ENCODE measurements around the gene AAR2. TPM values are rescaled to one million over a fixed set of nuclear protein-coding genes. Genes with fewer than 3 reads are reported as not detected.

The AAR2 gene
- polyA plus RNA-seq, 1 of the 3 experiments (the other 2 are of a cell fraction): 17.4 TPM

DNA sequence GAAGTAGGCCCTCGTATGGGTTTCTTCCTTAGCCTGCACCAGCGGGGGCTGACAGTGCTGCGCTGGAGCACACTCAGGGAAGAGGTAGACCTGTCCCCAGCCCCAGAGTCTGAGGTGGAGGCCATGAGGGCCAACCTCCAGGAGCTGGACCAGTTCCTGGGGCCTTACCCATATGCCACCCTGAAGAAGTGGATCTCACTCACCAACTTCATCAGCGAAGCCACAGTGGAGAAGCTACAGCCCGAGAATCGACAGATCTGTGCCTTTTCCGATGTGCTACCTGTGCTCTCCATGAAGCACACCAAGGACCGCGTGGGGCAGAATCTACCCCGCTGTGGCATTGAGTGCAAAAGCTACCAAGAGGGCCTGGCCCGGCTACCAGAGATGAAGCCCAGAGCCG, 3.8 kb downstream of the AAR2 start:
- no peak overlapping the region for H3K4me3 ChIP-seq (ENCODE audit: low read depth in 2 of 2, low read length in 1 of 2)
- 89% methylated on average over 7 of the region's 12 CpGs for WGBS (ENCODE audit: low lambda C conversion rate)
- CTCF ChIA-PET: interaction anchor here (2.4 kb wide), 1 partner anchor 37 kb away, joined by 9 read pairs; no protein-coding TSS in a partner anchor

More for the DNA sequence above, 3.8 kb downstream of the AAR2 start:
- Histone ChIP-seq H3K79me2 (ENCODE audit: insufficient read depth) (peaks cover 73% of the 10 kb centered on the region), H3K9ac (no peak overlapping the region), H3K9me3 (no peaks in the 10 kb centered on the region), H4K20me1 (ENCODE audit: insufficient read depth) (peaks cover 4% of the 10 kb centered on the region; the same call in 1 of the 2 replicates), H3K9me2 (no peaks in the 10 kb centered on the region), H3K27ac (ENCODE audit: low read depth in 2 of 2, low read length in 1 of 2) (no peak overlapping the region), H3F3A (replicated peaks; ENCODE audit: insufficient read depth) (no peaks in the 10 kb centered on the region), H3K4me2 (no peak overlapping the region), H3K27me3 (ENCODE audit: insufficient read depth) (no peaks in the 10 kb centered on the region), H3K36me3 (replicated peaks in 1 of 2; ENCODE audit: control insufficient read depth in 1 of 2, insufficient read depth in 2 of 2, low read length in 1 of 2) (peaks cover 22 to 47% of the 10 kb centered on the region in 2 experiments), H2AFZ (ENCODE audit: low read depth) (no peak overlapping the region), H3K4me1 (ENCODE audit: control insufficient read depth in 1 of 2, insufficient read depth in 2 of 2, low read depth in 1 of 2, low read length in 1 of 2) (peaks cover 5 to 10% of the 10 kb centered on the region in 2 experiments; a peak in 2 of 4 replicates)
- TF ChIP-seq TEAD4 (IDR thresholded peaks at IDR 0.05; ENCODE audit: borderline replicate concordance, insufficient read depth): no peak
- TF ChIP-seq, protein P1, sequence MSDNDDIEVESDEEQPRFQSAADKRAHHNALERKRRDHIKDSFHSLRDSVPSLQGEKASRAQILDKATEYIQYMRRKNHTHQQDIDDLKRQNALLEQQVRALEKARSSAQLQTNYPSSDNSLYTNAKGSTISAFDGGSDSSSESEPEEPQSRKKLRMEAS (IDR thresholded peaks at IDR 0.05; ENCODE audit: low read depth): no peak
- TF ChIP-seq JUND (IDR thresholded peaks at IDR 0.05): no peak
- no peak for TF ChIP-seq TAF1 (IDR thresholded peaks at IDR 0.05; ENCODE audit: borderline replicate concordance, low read depth, low read length)
- TF ChIP-seq FOSL2 (IDR thresholded peaks at IDR 0.05; ENCODE audit: borderline replicate concordance, low read depth): no peak
- TF ChIP-seq RCOR1 (IDR thresholded peaks at IDR 0.05; ENCODE audit: low read length): no peak
- TF ChIP-seq, protein P2, sequence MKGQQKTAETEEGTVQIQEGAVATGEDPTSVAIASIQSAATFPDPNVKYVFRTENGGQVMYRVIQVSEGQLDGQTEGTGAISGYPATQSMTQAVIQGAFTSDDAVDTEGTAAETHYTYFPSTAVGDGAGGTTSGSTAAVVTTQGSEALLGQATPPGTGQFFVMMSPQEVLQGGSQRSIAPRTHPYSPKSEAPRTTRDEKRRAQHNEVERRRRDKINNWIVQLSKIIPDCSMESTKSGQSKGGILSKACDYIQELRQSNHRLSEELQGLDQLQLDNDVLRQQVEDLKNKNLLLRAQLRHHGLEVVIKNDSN (IDR thresholded peaks at IDR 0.05; ENCODE audit: borderline replicate concordance, low read depth): no peak
- TF ChIP-seq MXI1 (IDR thresholded peaks at IDR 0.05; ENCODE audit: low read depth, low read length): no peak
- no peak for TF ChIP-seq SMC3 (IDR thresholded peaks at IDR 0.05; ENCODE audit: low read depth, low read length)
- TF ChIP-seq NFIC (IDR thresholded peaks at IDR 0.05; ENCODE audit: borderline replicate concordance): no peak
- TF ChIP-seq, protein P3, sequence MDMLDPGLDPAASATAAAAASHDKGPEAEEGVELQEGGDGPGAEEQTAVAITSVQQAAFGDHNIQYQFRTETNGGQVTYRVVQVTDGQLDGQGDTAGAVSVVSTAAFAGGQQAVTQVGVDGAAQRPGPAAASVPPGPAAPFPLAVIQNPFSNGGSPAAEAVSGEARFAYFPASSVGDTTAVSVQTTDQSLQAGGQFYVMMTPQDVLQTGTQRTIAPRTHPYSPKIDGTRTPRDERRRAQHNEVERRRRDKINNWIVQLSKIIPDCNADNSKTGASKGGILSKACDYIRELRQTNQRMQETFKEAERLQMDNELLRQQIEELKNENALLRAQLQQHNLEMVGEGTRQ (IDR thresholded peaks at IDR 0.05; ENCODE audit: borderline replicate concordance, low read depth, low read length): no peak
- no peak for TF ChIP-seq YY1 (IDR thresholded peaks at IDR 0.05; ENCODE audit: low read depth)
- TF ChIP-seq, protein P4, sequence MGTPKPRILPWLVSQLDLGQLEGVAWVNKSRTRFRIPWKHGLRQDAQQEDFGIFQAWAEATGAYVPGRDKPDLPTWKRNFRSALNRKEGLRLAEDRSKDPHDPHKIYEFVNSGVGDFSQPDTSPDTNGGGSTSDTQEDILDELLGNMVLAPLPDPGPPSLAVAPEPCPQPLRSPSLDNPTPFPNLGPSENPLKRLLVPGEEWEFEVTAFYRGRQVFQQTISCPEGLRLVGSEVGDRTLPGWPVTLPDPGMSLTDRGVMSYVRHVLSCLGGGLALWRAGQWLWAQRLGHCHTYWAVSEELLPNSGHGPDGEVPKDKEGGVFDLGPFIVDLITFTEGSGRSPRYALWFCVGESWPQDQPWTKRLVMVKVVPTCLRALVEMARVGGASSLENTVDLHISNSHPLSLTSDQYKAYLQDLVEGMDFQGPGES (IDR thresholded peaks at IDR 0.05; ENCODE audit: low read depth, low read length): no peak
- TF ChIP-seq POLR2AphosphoS5 (IDR thresholded peaks at IDR 0.05; ENCODE audit: low read depth, low read length): no peak
- no peak for TF ChIP-seq RFX5 (IDR thresholded peaks at IDR 0.05; ENCODE audit: low read length)
- no peak for TF ChIP-seq RAD21 (IDR thresholded peaks at IDR 0.05; ENCODE audit: low read length)
- TF ChIP-seq RXRA (IDR thresholded peaks at IDR 0.05; ENCODE audit: borderline replicate concordance, low read depth): no peak
- no peak for TF ChIP-seq EP300 (IDR thresholded peaks at IDR 0.05; ENCODE audit: borderline replicate concordance in 1 of 2, low read depth in 1 of 2, low read length in 1 of 2)
- TF ChIP-seq, protein P5, sequence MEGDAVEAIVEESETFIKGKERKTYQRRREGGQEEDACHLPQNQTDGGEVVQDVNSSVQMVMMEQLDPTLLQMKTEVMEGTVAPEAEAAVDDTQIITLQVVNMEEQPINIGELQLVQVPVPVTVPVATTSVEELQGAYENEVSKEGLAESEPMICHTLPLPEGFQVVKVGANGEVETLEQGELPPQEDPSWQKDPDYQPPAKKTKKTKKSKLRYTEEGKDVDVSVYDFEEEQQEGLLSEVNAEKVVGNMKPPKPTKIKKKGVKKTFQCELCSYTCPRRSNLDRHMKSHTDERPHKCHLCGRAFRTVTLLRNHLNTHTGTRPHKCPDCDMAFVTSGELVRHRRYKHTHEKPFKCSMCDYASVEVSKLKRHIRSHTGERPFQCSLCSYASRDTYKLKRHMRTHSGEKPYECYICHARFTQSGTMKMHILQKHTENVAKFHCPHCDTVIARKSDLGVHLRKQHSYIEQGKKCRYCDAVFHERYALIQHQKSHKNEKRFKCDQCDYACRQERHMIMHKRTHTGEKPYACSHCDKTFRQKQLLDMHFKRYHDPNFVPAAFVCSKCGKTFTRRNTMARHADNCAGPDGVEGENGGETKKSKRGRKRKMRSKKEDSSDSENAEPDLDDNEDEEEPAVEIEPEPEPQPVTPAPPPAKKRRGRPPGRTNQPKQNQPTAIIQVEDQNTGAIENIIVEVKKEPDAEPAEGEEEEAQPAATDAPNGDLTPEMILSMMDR (IDR thresholded peaks at IDR 0.05): no peak
- DNase-seq: no peak
- POLR2A ChIA-PET: interaction anchor here (0.5 kb wide), 1 partner anchor 376 kb away, joined by 3 read pairs; no protein-coding TSS in a partner anchor

Measured in SK-N-SH (cell line).